Muscle layer of duodenum (tissue), 2 donors: Measurements from ENCODE around the gene TEKTIP1.

Experiments used
- H3K27ac ChIP-seq: one replicate; pipeline ENCODE4 v1.7.0; 2013; ENCODE audit warnings: mild to moderate bottlenecking, low read length
- H3K27me3 ChIP-seq: one replicate; pipeline ENCODE4 v1.7.0; 2013; ENCODE audit warnings: low read depth, mild to moderate bottlenecking, control low read depth, low read length
- H3K36me3 ChIP-seq, 2 donors: one replicate each; pipeline ENCODE4 v1.7.0; 2013; ENCODE audit warnings: low read length in 2 of 2, control low read depth in 1 of 2, mild to moderate bottlenecking in 1 of 2; ENCODE audit not compliant: insufficient read depth in 2 of 2, control insufficient read depth in 1 of 2
- H3K4me1 ChIP-seq, 2 donors: one replicate each; pipeline ENCODE4 v1.7.0; 2013; ENCODE audit warnings: low read length in 2 of 2, mild to moderate bottlenecking in 2 of 2, control low read depth in 1 of 2, moderate library complexity in 1 of 2; ENCODE audit not compliant: insufficient read depth in 2 of 2, control insufficient read depth in 1 of 2
- H3K4me3 ChIP-seq, 2 donors: one replicate each; pipeline ENCODE4 v1.7.0; 2013; ENCODE audit warnings: low read length in 2 of 2, low read depth in 1 of 2, mild to moderate bottlenecking in 1 of 2
- H3K9me3 ChIP-seq, 2 donors: one replicate each; pipeline ENCODE4 v1.7.0; 2013; ENCODE audit warnings: low read length in 2 of 2, control low read depth in 1 of 2, mild to moderate bottlenecking in 1 of 2; ENCODE audit not compliant: control insufficient read depth in 1 of 2
- donor health status: healthy.

The TEKTIP1 gene

DNA sequence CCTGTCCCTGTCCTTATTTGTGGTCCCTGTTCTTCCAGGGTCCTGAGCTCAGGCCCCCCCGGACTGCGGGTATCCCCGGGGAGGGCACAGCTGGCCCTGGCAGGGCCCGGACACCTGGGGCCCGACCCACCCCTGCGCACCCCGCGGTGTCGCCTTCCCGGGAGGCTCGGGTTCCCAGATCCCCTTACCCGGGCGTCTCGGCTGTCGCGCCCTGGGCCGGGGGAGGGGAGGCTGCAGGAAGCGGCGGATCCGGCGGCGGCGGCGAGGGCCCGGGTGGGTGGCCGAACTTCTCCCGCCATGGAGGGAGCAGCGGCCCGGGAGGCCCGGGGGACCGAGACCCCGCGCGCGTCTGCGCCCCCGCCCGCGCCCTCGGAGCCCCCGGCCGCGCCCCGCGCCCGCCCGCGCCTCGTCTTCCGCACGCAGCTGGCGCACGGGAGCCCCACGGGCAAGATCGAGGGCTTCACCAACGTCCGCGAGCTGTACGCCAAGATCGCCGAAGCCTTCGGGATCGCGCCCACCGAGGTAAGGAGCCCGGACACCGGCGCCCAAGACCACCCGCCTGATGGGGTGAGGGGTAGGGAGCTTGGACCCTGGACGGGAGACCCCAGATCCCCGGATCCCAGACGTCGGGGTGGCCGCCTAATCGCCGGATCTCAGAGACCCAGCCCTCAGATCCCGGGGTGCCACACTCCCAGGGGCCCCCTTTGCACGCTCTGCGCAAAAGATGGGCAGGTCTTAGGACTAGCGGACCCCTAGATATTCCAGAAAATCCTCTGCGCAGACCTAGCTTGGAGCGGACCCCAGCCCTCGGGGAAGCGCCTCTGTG is 46.5 kb downstream of the TEKTIP1 start, which contains the start of gene GIPC3:
Gene GIPC3, plus strand, starts transcription at position 178 of the 826 bp plus-strand sequence. Its CDS starts 120 bp downstream, at position 298.
- Histone ChIP-seq H3K4me3 (peak within 1 kb of the TSS in 1 of 2 donors; percentile 47), H3K36me3 (no peaks in the 10 kb centered on the region), H3K9me3 (no peaks in the 10 kb centered on the region), H3K27me3 (no peaks in the 10 kb centered on the region), H3K4me1 (peaks cover 0 to 15% of the 10 kb centered on the region in 2 donors), H3K27ac (no peak within 1 kb of the TSS)

- H3K4me1 ChIP-seq = peaks cover 0 to 10% of the 10 kb centered on the region in 2 donors
- H3K27ac ChIP-seq = no peak overlapping the region
- no peaks in the 10 kb centered on the region for H3K9me3 ChIP-seq
- no peaks in the 10 kb centered on the region for H3K36me3 ChIP-seq
- H3K27me3 ChIP-seq = no peaks in the 10 kb centered on the region
- H3K4me3 ChIP-seq = peak overlapping the region in 1 of 2 donors; percentile 47
Measured at GRCh38 chr19:3586127-3586626, 47.2 kb downstream of the TEKTIP1 start.

DNA sequence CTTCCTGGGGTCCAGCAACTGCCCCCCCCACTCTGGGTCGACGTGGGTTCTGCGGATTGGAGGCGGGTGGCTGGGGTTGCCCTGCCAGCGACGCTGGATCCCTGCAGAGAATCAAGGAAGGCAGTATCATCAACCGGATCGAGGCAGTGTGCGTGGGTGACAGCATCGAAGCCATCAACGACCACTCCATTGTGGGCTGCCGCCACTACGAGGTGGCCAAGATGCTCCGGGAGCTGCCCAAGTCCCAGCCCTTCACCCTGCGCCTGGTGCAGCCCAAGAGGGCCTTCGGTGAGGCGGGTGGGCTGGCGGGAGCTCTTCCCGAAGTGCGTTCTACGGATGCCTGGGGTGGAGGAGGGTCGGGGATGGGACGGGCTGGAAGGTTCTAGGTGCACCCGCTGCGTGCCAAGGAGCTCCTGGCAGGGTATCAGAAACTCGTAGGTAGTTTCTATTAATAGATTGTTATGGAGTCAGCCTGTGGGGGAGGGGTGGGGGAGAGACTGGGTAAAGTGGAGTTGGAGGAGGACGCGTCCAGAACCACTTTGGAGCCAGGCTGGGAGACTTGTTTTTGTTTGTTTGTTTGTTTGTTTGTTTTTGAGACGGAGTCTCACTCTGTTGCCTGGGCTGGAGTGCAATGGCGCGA is 47.9 kb downstream of the TEKTIP1 start:
- Histone ChIP-seq H3K27me3 (no peaks in the 10 kb centered on the region), H3K36me3 (no peaks in the 10 kb centered on the region), H3K27ac (no peak overlapping the region)

GRCh38 chr19:3589439-3589838 is 50.5 kb downstream of the TEKTIP1 start:
- no peaks in the 10 kb centered on the region for H3K36me3 ChIP-seq
- H3K27ac ChIP-seq = no peak overlapping the region
- H3K4me1 ChIP-seq = peaks cover 0 to 10% of the 10 kb centered on the region in 2 donors
- H3K9me3 ChIP-seq = no peaks in the 10 kb centered on the region
- H3K27me3 ChIP-seq = no peaks in the 10 kb centered on the region
- H3K4me3 ChIP-seq = no peak overlapping the region

More for the DNA sequence above, 47.9 kb downstream of the TEKTIP1 start:
- peaks cover 0 to 10% of the 10 kb centered on the region in 2 donors for H3K4me1 ChIP-seq
- no peak overlapping the region for H3K4me3 ChIP-seq
- no peaks in the 10 kb centered on the region for H3K9me3 ChIP-seq

DNA sequence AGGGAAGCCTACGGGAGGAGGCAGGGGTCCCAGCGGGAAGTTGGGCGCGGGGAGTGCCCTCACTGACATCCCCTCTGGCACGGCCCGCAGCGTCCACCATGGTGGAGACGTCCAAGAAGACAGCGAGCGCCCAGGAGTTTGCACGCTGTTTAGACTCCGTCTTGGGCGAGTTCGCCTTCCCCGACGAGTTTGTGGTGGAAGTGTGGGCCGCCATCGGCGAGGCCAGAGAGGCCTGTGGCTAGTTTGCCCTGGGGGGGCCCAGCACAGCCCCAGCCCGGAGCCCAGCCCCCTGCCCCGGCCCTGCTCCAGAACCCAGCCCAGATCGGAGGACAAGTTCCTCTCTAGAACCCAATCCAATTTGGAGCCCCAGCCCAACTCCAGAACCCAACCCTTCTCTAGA is 51.0 kb downstream of the TEKTIP1 start:
- no peak overlapping the region for H3K4me3 ChIP-seq

GRCh38 chr19:3590991-3591659 is 52.2 kb downstream of the TEKTIP1 start:
- no peak overlapping the region for H3K4me3 ChIP-seq
- H3K36me3 ChIP-seq = no peaks in the 10 kb centered on the region
- H3K27me3 ChIP-seq = no peaks in the 10 kb centered on the region
- H3K4me1 ChIP-seq = peaks cover 0 to 4% of the 10 kb centered on the region in 2 donors
- no peaks in the 10 kb centered on the region for H3K9me3 ChIP-seq
- no peak overlapping the region for H3K27ac ChIP-seq

More for the DNA sequence above, 51.0 kb downstream of the TEKTIP1 start:
- no peaks in the 10 kb centered on the region for H3K27me3 ChIP-seq
- H3K27ac ChIP-seq = no peak overlapping the region
- no peaks in the 10 kb centered on the region for H3K36me3 ChIP-seq
- no peaks in the 10 kb centered on the region for H3K9me3 ChIP-seq
- H3K4me1 ChIP-seq = peaks cover 0 to 10% of the 10 kb centered on the region in 2 donors

DNA sequence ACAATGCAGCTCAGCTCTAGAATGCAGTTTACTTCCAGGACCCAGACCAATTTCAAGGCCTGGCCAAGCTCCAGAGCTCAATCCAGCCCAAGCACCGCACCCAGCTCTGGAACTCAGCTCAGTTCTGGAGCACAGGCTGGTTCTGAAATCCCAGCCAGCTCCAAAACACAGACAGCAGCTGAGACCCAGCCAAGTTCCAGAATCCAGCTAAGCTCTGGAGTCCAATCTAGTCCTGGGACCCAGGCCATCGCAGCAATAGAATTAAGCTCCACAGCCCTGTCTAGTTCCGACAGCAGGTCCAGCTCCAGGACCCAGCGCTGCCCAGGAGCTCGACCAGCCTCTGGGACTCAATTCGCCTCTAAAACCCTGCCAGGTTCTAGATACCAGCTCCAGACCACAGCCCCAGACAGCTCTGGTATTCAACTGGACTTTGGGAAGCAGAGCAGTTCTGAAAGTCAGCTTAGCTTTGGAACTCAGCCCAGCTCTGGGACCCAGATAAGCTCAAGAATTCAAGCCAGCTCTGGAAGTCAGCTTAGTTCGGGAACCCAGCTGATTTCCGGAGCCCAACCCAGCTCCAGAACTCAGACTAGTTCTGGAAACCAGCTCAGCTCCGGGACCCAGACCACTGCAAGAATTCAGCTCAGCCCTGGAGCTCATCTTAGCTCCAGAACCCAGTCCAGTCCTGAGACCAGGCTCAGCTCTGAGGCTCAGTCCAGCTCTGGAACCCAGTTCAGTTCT is 53.1 kb downstream of the TEKTIP1 start:
- H3K27me3 ChIP-seq = no peaks in the 10 kb centered on the region
- H3K27ac ChIP-seq = no peak overlapping the region
- no peaks in the 10 kb centered on the region for H3K4me1 ChIP-seq
- no peak overlapping the region for H3K4me3 ChIP-seq
- H3K9me3 ChIP-seq = no peaks in the 10 kb centered on the region
- no peaks in the 10 kb centered on the region for H3K36me3 ChIP-seq

- Histone ChIP-seq H3K27me3 (no peaks in the 10 kb centered on the region), H3K9me3 (no peaks in the 10 kb centered on the region), H3K4me3 (no peak overlapping the region), H3K36me3 (no peaks in the 10 kb centered on the region), H3K27ac (no peak overlapping the region), H3K4me1 (no peaks in the 10 kb centered on the region)
Measured at GRCh38 chr19:3593156-3593555, 54.2 kb downstream of the TEKTIP1 start.
